Hepatocyte (in vitro differentiated cells): Measurements from ENCODE around the gene MRGPRF.

ENCODE experiments used
- CTCF ChIP-seq: fragments of 200-600 bp; sonication (generic); IDR thresholded peaks from 2 replicates; pipeline ENCODE4 v1.5.1; 2016; ENCODE audit warnings: antibody characterized with exemption, mild to moderate bottlenecking; ENCODE audit not compliant: poor library complexity
- EZH2phosphoT487 ChIP-seq: fragments of 200-600 bp; sonication (generic); IDR thresholded peaks from one replicate; pipeline ENCODE4 v1.6.1; 2018; ENCODE audit warnings: antibody characterized with exemption, mild to moderate bottlenecking, low read depth, moderate library complexity; ENCODE audit not compliant: unreplicated experiment, severe bottlenecking

GRCh38 chr11:69006816-69007215, 6.2 kb downstream of the MRGPRF start:
- TF ChIP-seq CTCF (no peak), EZH2phosphoT487 (no peak)
